Hepatocyte (in vitro differentiated cells): ENCODE results near the gene NFIA. TPM values are rescaled to one million over a fixed set of nuclear protein-coding genes. Genes with fewer than 3 reads are reported as not detected.

ENCODE experiments used
- DNase-seq: peaks from one replicate; pipeline ENCODE4 v3.0.0-alpha.2; 2016; ENCODE audit warnings: low spot score
- H2AFZ ChIP-seq: fragments of 200-600 bp; sonication (generic); 2 replicates; pipeline ENCODE4 v1.6.0; 2016; ENCODE audit warnings: antibody characterized with exemption, mild to moderate bottlenecking
- H3K27ac ChIP-seq: fragments of 200-600 bp; sonication (generic); 2 replicates; pipeline ENCODE4 v1.5.1; 2016; ENCODE audit warnings: mild to moderate bottlenecking
- H3K27me3 ChIP-seq: fragments of 200-600 bp; sonication (generic); 2 replicates; pipeline ENCODE4 v1.6.1; 2016
- H3K36me3 ChIP-seq: fragments of 200-600 bp; sonication (generic); replicated peaks from 2 replicates; pipeline ENCODE4 v1.5.1; 2016; ENCODE audit warnings: low read depth; ENCODE audit not compliant: insufficient read depth
- H3K4me1 ChIP-seq: fragments of 200-600 bp; sonication (generic); 2 replicates; pipeline ENCODE4 v1.5.1; 2016; ENCODE audit warnings: mild to moderate bottlenecking, moderate library complexity; ENCODE audit not compliant: insufficient read depth
- H3K4me2 ChIP-seq: fragments of 200-600 bp; sonication (generic); 2 replicates; pipeline ENCODE4 v1.6.0; 2016
- H3K4me3 ChIP-seq: fragments of 200-600 bp; sonication (generic); 2 replicates; pipeline ENCODE4 v1.5.1; 2016; ENCODE audit warnings: mild to moderate bottlenecking
- H3K79me2 ChIP-seq: fragments of 200-600 bp; sonication (generic); 2 replicates; pipeline ENCODE4 v1.6.0; 2017; ENCODE audit warnings: mild to moderate bottlenecking
- H3K9me2 ChIP-seq: fragments of 200-600 bp; sonication (generic); replicated peaks from 2 replicates; pipeline ENCODE4 v1.6.0; 2017; ENCODE audit warnings: mild to moderate bottlenecking; ENCODE audit not compliant: insufficient read depth
- H3K9me3 ChIP-seq: fragments of 200-600 bp; sonication (generic); 2 replicates; pipeline ENCODE4 v1.5.1; 2016; ENCODE audit warnings: low read depth, mild to moderate bottlenecking
- H4K20me1 ChIP-seq: fragments of 200-600 bp; sonication (generic); 2 replicates; pipeline ENCODE4 v1.6.0; 2016; ENCODE audit warnings: mild to moderate bottlenecking; ENCODE audit not compliant: insufficient read depth, poor library complexity, severe bottlenecking
- CTCF ChIP-seq: fragments of 200-600 bp; sonication (generic); IDR thresholded peaks from 2 replicates; pipeline ENCODE4 v1.5.1; 2016; ENCODE audit warnings: antibody characterized with exemption, mild to moderate bottlenecking; ENCODE audit not compliant: poor library complexity
- EZH2 ChIP-seq: fragments of 200-600 bp; sonication (generic); IDR thresholded peaks from 2 replicates; pipeline ENCODE4 v1.6.1; 2016; ENCODE audit warnings: antibody characterized with exemption, mild to moderate bottlenecking, borderline replicate concordance
- EZH2phosphoT487 ChIP-seq: fragments of 200-600 bp; sonication (generic); IDR thresholded peaks from one replicate; pipeline ENCODE4 v1.6.1; 2018; ENCODE audit warnings: antibody characterized with exemption, mild to moderate bottlenecking, low read depth, moderate library complexity; ENCODE audit not compliant: unreplicated experiment, severe bottlenecking
- WGBS: methylation state at CpG from one replicate; pipeline ENCODE4 v1.1.6; 2016; ENCODE audit warnings: low lambda C conversion rate; ENCODE audit errors: missing lambda C conversion rate; 5-methylcytosine and 5-hydroxymethylcytosine counted together
- polyA plus RNA-seq: library from polyadenylated mRNA; unstranded; fragments of >200 nt; fragmentation: Nextera tagmentation; extraction: Ambion mirVana; gene quantifications from 2 replicates; pipeline ENCODE4 v1.2.1, GENCODE V29; 2016
- total RNA-seq: library from RNA; depleted of rRNA; stranded (reverse); fragments of >200 nt; gene quantifications from 2 replicates; pipeline ENCODE4 v1.2.3, GENCODE V29; 2014

The NFIA gene
- total and polyA plus RNA-seq, 2 experiments from 2014 or later, result 15.1 to 18.2 TPM

GRCh38 chr1:61280452-61280851 lies 198.1 kb downstream of the NFIA start:
- H3K36me3 ChIP-seq, result no peaks in the 10 kb centered on the region
- no peak overlapping the region for H3K4me2 ChIP-seq
- H4K20me1 ChIP-seq, result no peaks in the 10 kb centered on the region
- no peaks in the 10 kb centered on the region for H3K9me3 ChIP-seq
- H3K4me1 ChIP-seq, result no peaks in the 10 kb centered on the region
- no peak overlapping the region for H3K27ac ChIP-seq
- DNase-seq, result no peak
- H3K9me2 ChIP-seq, result no peaks in the 10 kb centered on the region
- no peak overlapping the region for H3K4me3 ChIP-seq
- no peaks in the 10 kb centered on the region for H3K27me3 ChIP-seq
- peaks cover 3% of the 10 kb centered on the region for H3K79me2 ChIP-seq
- no peak overlapping the region for H2AFZ ChIP-seq
- TF ChIP-seq EZH2phosphoT487 (no peak), EZH2 (no peak), CTCF (no peak)
- 74% methylated on average over 5 of the region's 5 CpGs for WGBS

GRCh38 chr1:61282387-61282786 lies 200.0 kb downstream of the NFIA start:
- Histone ChIP-seq H2AFZ (no peak overlapping the region), H3K4me2 (no peak overlapping the region), H3K4me1 (no peaks in the 10 kb centered on the region), H3K36me3 (no peaks in the 10 kb centered on the region), H3K79me2 (peaks cover 3% of the 10 kb centered on the region), H3K27ac (no peak overlapping the region), H3K9me3 (no peaks in the 10 kb centered on the region), H3K9me2 (no peaks in the 10 kb centered on the region), H3K27me3 (no peaks in the 10 kb centered on the region), H3K4me3 (no peak overlapping the region), H4K20me1 (no peaks in the 10 kb centered on the region)
- TF ChIP-seq EZH2phosphoT487, result no peak
- no peak for TF ChIP-seq EZH2
- no peak for TF ChIP-seq CTCF
- WGBS, result 55% methylated on average over 3 of the region's 3 CpGs
- no peak for DNase-seq

GRCh38 chr1:61284248-61284854 lies 202.0 kb downstream of the NFIA start:
- no peak for TF ChIP-seq EZH2
- TF ChIP-seq EZH2phosphoT487, result no peak
- no peak for TF ChIP-seq CTCF
- DNase-seq, result no peak
- Histone ChIP-seq H4K20me1 (no peaks in the 10 kb centered on the region), H3K27ac (no peak overlapping the region), H3K4me3 (no peak overlapping the region), H3K79me2 (no peaks in the 10 kb centered on the region), H3K27me3 (no peaks in the 10 kb centered on the region), H3K4me2 (no peak overlapping the region), H2AFZ (no peak overlapping the region), H3K9me3 (no peaks in the 10 kb centered on the region), H3K36me3 (no peaks in the 10 kb centered on the region), H3K9me2 (no peaks in the 10 kb centered on the region), H3K4me1 (no peaks in the 10 kb centered on the region)
- WGBS, result 63% methylated on average over 3 of the region's 3 CpGs
